GM10248 (cell line): ENCODE results near the gene ZNF441.

Experiments used
- CTCF ChIA-PET: fragments of 300-600 bp; sonication (Branson Sonifier 250); formaldehyde crosslinking; extraction: SDS; loops from one replicate; lab custom pipeline; 2021; ENCODE audit warnings: antibody characterized with exemption; lab: Yijun Ruan, JAX
- POLR2A ChIA-PET: fragments of 350-650 bp; sonication (Branson Sonifier 250); formaldehyde crosslinking; extraction: SDS; loops from one replicate; lab custom pipeline; 2020; ENCODE audit warnings: antibody characterized with exemption; lab: Yijun Ruan, JAX
- DNase-seq: peaks from one replicate; pipeline ENCODE4 v3.0.0; 2012; ENCODE audit errors: extremely low spot score
- CTCF ChIP-seq: IDR thresholded peaks from 2 replicates; pipeline ENCODE4 v1.5.1; 2012; ENCODE audit warnings: mild to moderate bottlenecking, low read depth; ENCODE audit errors: extremely low read depth, missing control alignments, control extremely low read depth

Gene ZNF441

GRCh38 chr19:11754663-11755062 lies 12.1 kb upstream of the ZNF441 start:
- no peak for TF ChIP-seq CTCF
- DNase-seq, result no peak
- POLR2A ChIA-PET, result no interaction called here
- CTCF ChIA-PET, result no interaction called here

- DNase-seq, result no peak
- CTCF ChIA-PET, result no interaction called here
- no peak for TF ChIP-seq CTCF
- POLR2A ChIA-PET, result no interaction called here
These were observed 9.8 kb upstream of the ZNF441 start for GRCh38 chr19:11756965-11757364.

GRCh38 chr19:11759805-11760204 lies 7.0 kb upstream of the ZNF441 start:
- POLR2A ChIA-PET, result no interaction called here
- no peak for DNase-seq
- CTCF ChIA-PET, result no interaction called here
- TF ChIP-seq CTCF, result no peak

GRCh38 chr19:11763117-11763516 lies 3.7 kb upstream of the ZNF441 start:
- TF ChIP-seq CTCF, result no peak
- DNase-seq, result no peak
- CTCF ChIA-PET, result interaction anchor here (0.9 kb wide), 1 partner anchor 35 kb away, joined by 4 read pairs; the partner anchor contains the start of gene ZNF491
- POLR2A ChIA-PET, result no interaction called here

- TF ChIP-seq CTCF, result no peak
- CTCF ChIA-PET, result no interaction called here
These were observed 3.2 kb upstream of the ZNF441 start for GRCh38 chr19:11763611-11764010.

GRCh38 chr19:11767633-11768133 lies 883 bp downstream of the ZNF441 start:
- POLR2A ChIA-PET, result no interaction called here
- TF ChIP-seq CTCF, result no peak
- CTCF ChIA-PET, result interaction anchor here (1.6 kb wide), 1 partner anchor 30 kb away, joined by 7 read pairs; the partner anchor contains the start of gene ZNF491
- DNase-seq, result peak; percentile 62

More at GRCh38 chr19:11763611-11764010, 3.2 kb upstream of the ZNF441 start:
- DNase-seq, result no peak
- POLR2A ChIA-PET, result no interaction called here
